HUES64 (cell line): ENCODE results near the gene MYBPH.
A peak's percentile ranks its signal among the peaks of the same experiment; 100 is the strongest.

Source experiments
- H3K27ac ChIP-seq: 2 replicates; pipeline ENCODE4 v1.7.0; 2013; ENCODE audit warnings: low read depth, low read length, inconsistent platforms
- H3K27me3 ChIP-seq: 2 replicates; pipeline ENCODE4 v1.6.1; 2013; ENCODE audit warnings: mild to moderate bottlenecking, low read length; ENCODE audit not compliant: insufficient read depth
- H3K36me3 ChIP-seq: 2 replicates; pipeline ENCODE4 v1.6.1; 2013; ENCODE audit warnings: mild to moderate bottlenecking, low read length; ENCODE audit not compliant: insufficient read depth
- H3K4me1 ChIP-seq: 2 replicates; pipeline ENCODE4 v1.6.1; 2013; ENCODE audit warnings: mild to moderate bottlenecking, low read length, moderate library complexity; ENCODE audit not compliant: insufficient read depth
- H3K4me3 ChIP-seq: 2 replicates; pipeline ENCODE4 v1.5.1; 2013; ENCODE audit warnings: mild to moderate bottlenecking, low read length, moderate library complexity
- H3K9ac ChIP-seq: 2 replicates; pipeline ENCODE4 v1.6.1; 2013; ENCODE audit warnings: mild to moderate bottlenecking, low read depth, low read length
- H3K9me3 ChIP-seq: 2 replicates; pipeline ENCODE4 v1.6.1; 2013; ENCODE audit warnings: low read depth, low read length; ENCODE audit not compliant: insufficient read depth
- WGBS: fragments of 150-250, 120-280 bp; methylation state at CpG from one replicate; pipeline ENCODE4 v1.1.7; 2013; ENCODE audit warnings: missing lambda C conversion rate; 5-methylcytosine and 5-hydroxymethylcytosine counted together

Gene MYBPH

GRCh38 chr1:203152158-203153034, 23.2 kb downstream of the MYBPH start:
- Histone ChIP-seq H3K27ac (peak overlapping the region; percentile 51), H3K4me3 (no peak overlapping the region), H3K4me1 (peaks cover 61% of the 10 kb centered on the region), H3K36me3 (no peaks in the 10 kb centered on the region), H3K9ac (no peak overlapping the region), H3K9me3 (no peaks in the 10 kb centered on the region), H3K27me3 (no peaks in the 10 kb centered on the region)
- 36% methylated on average over 10 of the region's 10 CpGs for WGBS

GRCh38 chr1:203151362-203152157, 24.1 kb downstream of the MYBPH start:
- Histone ChIP-seq H3K4me3 (no peak overlapping the region), H3K27me3 (no peaks in the 10 kb centered on the region), H3K4me1 (peaks cover 66% of the 10 kb centered on the region), H3K9me3 (no peaks in the 10 kb centered on the region), H3K27ac (peak overlapping the region; percentile 51), H3K9ac (no peak overlapping the region), H3K36me3 (no peaks in the 10 kb centered on the region)
- 69% methylated on average over 9 of the region's 9 CpGs for WGBS

GRCh38 chr1:203150511-203151297, 24.9 kb downstream of the MYBPH start:
- Histone ChIP-seq H3K27ac (no peak overlapping the region), H3K4me1 (peaks cover 63% of the 10 kb centered on the region), H3K9me3 (no peaks in the 10 kb centered on the region), H3K27me3 (no peaks in the 10 kb centered on the region), H3K4me3 (no peak overlapping the region), H3K36me3 (no peaks in the 10 kb centered on the region), H3K9ac (no peak overlapping the region)
- 79% methylated on average over 8 of the region's 9 CpGs for WGBS

GRCh38 chr1:203149188-203149840, 26.3 kb downstream of the MYBPH start:
- no peaks in the 10 kb centered on the region for H3K9me3 ChIP-seq
- H3K27me3 ChIP-seq, result no peaks in the 10 kb centered on the region
- no peak overlapping the region for H3K27ac ChIP-seq
- peaks cover 62% of the 10 kb centered on the region for H3K4me1 ChIP-seq
- H3K9ac ChIP-seq, result no peak overlapping the region
- no peak overlapping the region for H3K4me3 ChIP-seq
- 69% methylated on average over 7 of the region's 7 CpGs for WGBS
- H3K36me3 ChIP-seq, result no peaks in the 10 kb centered on the region

- H3K27me3 ChIP-seq, result no peaks in the 10 kb centered on the region
- H3K27ac ChIP-seq, result no peak overlapping the region
- no peak overlapping the region for H3K4me3 ChIP-seq
- H3K36me3 ChIP-seq, result no peaks in the 10 kb centered on the region
- 90% methylated on average over 12 of the region's 12 CpGs for WGBS
- H3K9me3 ChIP-seq, result no peaks in the 10 kb centered on the region
- no peak overlapping the region for H3K9ac ChIP-seq
- peaks cover 54% of the 10 kb centered on the region for H3K4me1 ChIP-seq
Observed at GRCh38 chr1:203148579-203148978, 27.0 kb downstream of the MYBPH start.

DNA sequence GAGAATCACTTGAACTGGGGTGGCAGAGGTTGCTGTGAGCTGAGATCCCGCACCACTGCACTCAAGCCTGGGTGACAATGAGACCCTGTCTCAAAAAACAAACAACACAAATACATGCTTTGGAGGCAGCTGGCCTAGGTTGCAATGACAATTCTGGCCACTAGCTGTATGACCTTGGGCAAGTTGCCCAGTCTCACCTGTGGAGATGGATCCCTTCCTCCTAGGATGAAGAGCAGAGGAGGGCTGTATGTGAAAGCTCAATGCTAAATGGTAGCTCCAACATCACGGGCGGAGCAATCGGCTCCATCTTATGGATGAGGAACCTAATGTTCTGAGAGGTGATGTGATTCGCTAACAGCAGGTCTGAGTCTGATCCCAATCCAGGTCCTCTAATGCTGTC, 27.5 kb downstream of the MYBPH start:
- 90% methylated on average over 5 of the region's 5 CpGs for WGBS
- Histone ChIP-seq H3K4me1 (peaks cover 50% of the 10 kb centered on the region), H3K9ac (no peak overlapping the region)

DNA sequence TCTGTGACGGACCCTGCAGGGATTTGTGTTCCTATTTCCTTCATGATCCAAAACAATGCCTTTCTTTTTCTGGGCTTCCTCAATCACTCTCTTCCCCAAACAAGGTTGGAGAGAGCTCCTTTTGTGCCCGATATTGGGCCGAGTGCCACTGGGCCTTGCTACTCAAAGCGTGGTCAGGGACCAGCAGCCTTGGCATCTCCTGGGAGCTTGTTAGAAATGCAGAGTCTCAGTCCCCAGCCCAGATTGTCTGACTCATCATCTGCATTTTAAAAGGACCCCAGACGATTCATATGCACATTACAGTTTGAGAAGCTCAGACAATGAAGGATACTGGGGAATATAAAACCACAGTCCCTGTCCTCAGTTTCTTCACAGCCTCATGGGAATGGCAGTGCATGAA, 28.2 kb downstream of the MYBPH start:
- peak overlapping the region; percentile 16; the same call in 1 of the 2 replicates for H3K27ac ChIP-seq
- H3K9me3 ChIP-seq, result no peaks in the 10 kb centered on the region
- peaks cover 42% of the 10 kb centered on the region for H3K4me1 ChIP-seq
- H3K9ac ChIP-seq, result no peak overlapping the region
- 39% methylated on average over 5 of the region's 5 CpGs for WGBS
- no peaks in the 10 kb centered on the region for H3K36me3 ChIP-seq
- no peaks in the 10 kb centered on the region for H3K27me3 ChIP-seq
- H3K4me3 ChIP-seq, result no peak overlapping the region

More for the DNA sequence above, 27.5 kb downstream of the MYBPH start:
- Histone ChIP-seq H3K36me3 (no peaks in the 10 kb centered on the region), H3K9me3 (no peaks in the 10 kb centered on the region), H3K4me3 (no peak overlapping the region), H3K27ac (no peak overlapping the region), H3K27me3 (no peaks in the 10 kb centered on the region)

- H3K9ac ChIP-seq, result no peak overlapping the region
- no peaks in the 10 kb centered on the region for H3K36me3 ChIP-seq
- no peaks in the 10 kb centered on the region for H3K27me3 ChIP-seq
- H3K27ac ChIP-seq, result no peak overlapping the region
- no peaks in the 10 kb centered on the region for H3K9me3 ChIP-seq
- H3K4me1 ChIP-seq, result peaks cover 34% of the 10 kb centered on the region
- H3K4me3 ChIP-seq, result no peak overlapping the region
- 90% methylated on average over 7 of the region's 7 CpGs for WGBS
Observed at GRCh38 chr1:203146537-203146936, 29.1 kb downstream of the MYBPH start.

GRCh38 chr1:203146042-203146369, 29.6 kb downstream of the MYBPH start:
- Histone ChIP-seq H3K4me1 (peaks cover 29% of the 10 kb centered on the region), H3K9me3 (no peaks in the 10 kb centered on the region), H3K4me3 (no peak overlapping the region), H3K27ac (no peak overlapping the region), H3K27me3 (no peaks in the 10 kb centered on the region), H3K9ac (no peak overlapping the region), H3K36me3 (no peaks in the 10 kb centered on the region)
- WGBS, result 93% methylated on average over 2 of the region's 2 CpGs

DNA sequence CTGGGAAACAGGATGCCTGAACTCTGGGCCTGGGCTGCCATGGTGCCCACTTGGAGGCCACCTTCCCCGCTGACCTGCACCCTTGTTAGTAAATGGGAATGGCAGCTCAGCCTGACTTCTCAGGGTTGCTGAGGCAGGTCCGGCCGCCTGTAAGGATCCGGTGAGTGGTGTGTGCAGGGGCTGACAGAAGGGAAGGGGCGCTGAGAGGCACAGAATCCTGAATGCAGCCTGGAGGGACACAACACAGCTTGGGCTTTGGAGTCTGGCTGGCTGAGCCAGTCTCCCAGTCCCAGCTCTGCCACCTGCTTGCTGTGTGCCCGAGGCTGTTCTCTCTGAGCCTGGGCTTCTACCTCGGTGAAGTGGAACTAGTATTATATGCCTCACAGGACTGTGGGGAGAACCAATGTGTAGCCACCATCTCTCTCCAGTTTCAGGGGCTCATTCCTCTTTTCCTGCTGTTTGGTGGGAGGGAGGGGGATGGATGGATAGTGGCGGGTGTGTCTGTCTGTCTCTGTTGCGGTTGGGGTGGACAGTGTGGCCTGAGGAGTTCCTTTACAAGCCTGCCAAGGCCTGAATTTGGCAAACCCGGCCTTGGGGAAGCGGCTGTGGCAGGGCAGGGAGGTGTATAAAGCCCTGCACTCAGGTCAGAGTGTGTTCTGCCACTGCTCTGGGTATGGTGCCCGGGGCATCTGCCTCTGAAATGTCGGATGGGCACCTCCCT, 30.1 kb downstream of the MYBPH start:
- H3K9me3 ChIP-seq, result no peaks in the 10 kb centered on the region

More for the DNA sequence above, 30.1 kb downstream of the MYBPH start:
- Histone ChIP-seq H3K4me3 (no peak overlapping the region), H3K9ac (no peak overlapping the region), H3K27ac (no peak overlapping the region), H3K27me3 (no peaks in the 10 kb centered on the region), H3K4me1 (peaks cover 28% of the 10 kb centered on the region), H3K36me3 (no peaks in the 10 kb centered on the region)
- 93% methylated on average over 12 of the region's 13 CpGs for WGBS
